GM23338 (cell line): ENCODE data around the gene KRTAP19-2. TPM values are rescaled to one million over a fixed set of nuclear protein-coding genes. Genes with fewer than 3 reads are reported as not detected.

Experiments
- ATAC-seq: fragments of 200-7000 bp; cut with Tn5 transposase; 3 replicates; pipeline ENCODE4 v1.9.1; 2020
- DNase-seq: peaks from one replicate; pipeline ENCODE4 v3.0.0-alpha.2; 2015; ENCODE audit warnings: low spot score
- H2AFZ ChIP-seq: fragments of 200-600 bp; sonication (generic); 2 replicates; pipeline ENCODE4 v1.8.0; 2016; ENCODE audit warnings: antibody characterized with exemption, mild to moderate bottlenecking, moderate library complexity
- H3F3A ChIP-seq: fragments of 200-600 bp; sonication (generic); replicated peaks from 2 replicates; pipeline ENCODE4 v1.8.0; 2017; ENCODE audit warnings: antibody characterized with exemption, mixed run types, low read depth
- H3K27ac ChIP-seq: fragments of 200-600 bp; sonication (generic); 2 replicates; pipeline ENCODE4 v1.6.1; 2016; ENCODE audit warnings: low read depth
- H3K27me3 ChIP-seq: fragments of 200-600 bp; sonication (generic); 2 replicates; pipeline ENCODE4 v1.8.0; 2016; ENCODE audit warnings: mild to moderate bottlenecking, mixed run types, moderate library complexity; ENCODE audit not compliant: insufficient read depth
- H3K36me3 ChIP-seq: fragments of 200-600 bp; sonication (generic); 2 replicates; pipeline ENCODE4 v1.8.0; 2016; ENCODE audit warnings: mild to moderate bottlenecking; ENCODE audit not compliant: insufficient read depth
- H3K4me1 ChIP-seq: fragments of 200-600 bp; sonication (generic); 2 replicates; pipeline ENCODE4 v1.8.0; 2016; ENCODE audit warnings: mild to moderate bottlenecking, moderate library complexity; ENCODE audit not compliant: insufficient read depth
- H3K4me2 ChIP-seq: fragments of 200-600 bp; sonication (generic); 2 replicates; pipeline ENCODE4 v1.7.1; 2017; ENCODE audit warnings: mixed run types
- H3K4me3 ChIP-seq: fragments of 200-600 bp; sonication (generic); 2 replicates; pipeline ENCODE4 v1.6.1; 2016; ENCODE audit warnings: mixed run types
- H3K79me2 ChIP-seq: fragments of 200-600 bp; sonication (generic); replicated peaks from 2 replicates; pipeline ENCODE4 v1.8.0; 2017; ENCODE audit warnings: mild to moderate bottlenecking; ENCODE audit not compliant: insufficient read depth
- H3K9me2 ChIP-seq: fragments of 200-600 bp; sonication (generic); 2 replicates; pipeline ENCODE4 v1.8.0; 2017; ENCODE audit not compliant: insufficient read depth
- H4K20me1 ChIP-seq: fragments of 200-600 bp; sonication (generic); replicated peaks from 2 replicates; pipeline ENCODE4 v1.8.0; 2017; ENCODE audit warnings: mild to moderate bottlenecking; ENCODE audit not compliant: insufficient read depth
- H3K27ac Mint-ChIP-seq: 2 replicates; pipeline ENCODE4 v1.8.0; 2020; ENCODE audit warnings: inconsistent platforms, mild to moderate bottlenecking, moderate library complexity, mixed read lengths
- H3K27me3 Mint-ChIP-seq: 3 replicates; pipeline ENCODE4 v1.8.0; 2022; ENCODE audit warnings: low read depth, mild to moderate bottlenecking, moderate library complexity, mixed read lengths, inconsistent platforms; ENCODE audit not compliant: insufficient read depth, poor library complexity
- H3K36me3 Mint-ChIP-seq: 3 replicates; pipeline ENCODE4 v1.8.0; 2021; ENCODE audit warnings: low read depth, mild to moderate bottlenecking, inconsistent platforms, moderate library complexity, mixed read lengths
- H3K4me1 Mint-ChIP-seq: 3 replicates; pipeline ENCODE4 v1.8.0; 2020; ENCODE audit warnings: mild to moderate bottlenecking, inconsistent platforms, mixed read lengths
- H3K4me3 Mint-ChIP-seq: 3 replicates; pipeline ENCODE4 v1.8.0; 2021; ENCODE audit warnings: moderate library complexity, mild to moderate bottlenecking, inconsistent platforms, mixed read lengths
- H3K9me3 Mint-ChIP-seq: 3 replicates; pipeline ENCODE4 v1.8.0; 2020; ENCODE audit warnings: moderate library complexity, mild to moderate bottlenecking, inconsistent platforms, mixed read lengths
- CREB1 ChIP-seq: fragments of 250-450 bp; sonication (Bioruptor Pico); IDR thresholded peaks from 2 replicates; pipeline ENCODE4 v1.5.0; 2020; ENCODE audit warnings: low read depth, mild to moderate bottlenecking, moderate library complexity
- CTCF ChIP-seq, 2 experiments: fragments of 200-600 bp in 1 of 2; sonication (generic) in 1 of 2; conservative IDR thresholded peaks; 2 replicates each; pipeline versions ENCODE4 v1.5.1 to v1.6.1; 2016 to 2017; ENCODE audit warnings: antibody characterized with exemption in 2 of 2, low read depth in 2 of 2, mild to moderate bottlenecking in 2 of 2, moderate library complexity in 1 of 2
- JUNB ChIP-seq: IDR thresholded peaks from one replicate; pipeline ENCODE4 v1.6.1; 2016; ENCODE audit warnings: antibody characterized with exemption; ENCODE audit not compliant: unreplicated experiment
- POLR2AphosphoS5 ChIP-seq: IDR thresholded peaks from 2 replicates; pipeline ENCODE4 v1.6.1; 2016; ENCODE audit warnings: antibody characterized with exemption, low read depth
- ZNF462 ChIP-seq: fragments of 250-450 bp; sonication (Bioruptor Pico); IDR thresholded peaks from 2 replicates; pipeline ENCODE4 v1.5.0; 2020; ENCODE audit warnings: mild to moderate bottlenecking, moderate library complexity
- polyA plus RNA-seq: library from polyadenylated mRNA; unstranded; fragments of >200 nt; fragmentation: Nextera tagmentation; extraction: Ambion mirVana; gene quantifications from 2 replicates; pipeline ENCODE4 v1.2.1, GENCODE V29; 2016
- total RNA-seq: library from RNA; depleted of rRNA; stranded (reverse); fragments of >200 nt; shearing (Covaris generic); gene quantifications from 2 replicates; pipeline ENCODE4 v1.2.3, GENCODE V29; 2014

KRTAP19-2 gene
- total and polyA plus RNA-seq, 2 experiments from 2014 or later = not detected

- no peak for TF ChIP-seq CREB1
- no peak for TF ChIP-seq JUNB
- TF ChIP-seq POLR2AphosphoS5 = no peak
- TF ChIP-seq ZNF462 = no peak
Observed at GRCh38 chr21:30447056-30447455, 40.2 kb downstream of the KRTAP19-2 start (continued).

GRCh38 chr21:30444204-30444603 lies 43.0 kb downstream of the KRTAP19-2 start:
- Mint-ChIP-seq H3K9me3 (no peaks in the 10 kb centered on the region), H3K27me3 (no peaks in the 10 kb centered on the region), H3K4me3 (no peak overlapping the region), H3K4me1 (peaks cover 20% of the 10 kb centered on the region), H3K27ac (no peak overlapping the region), H3K36me3 (no peaks in the 10 kb centered on the region)
- no peak for TF ChIP-seq ZNF462
- TF ChIP-seq CTCF (conservative IDR thresholded peaks at IDR 0.05; ENCODE audit: low read depth in 2 of 2) = peak; percentile 48 to 67
- peaks cover 22% of the 10 kb centered on the region for H3K4me1 ChIP-seq
- DNase-seq = peak; percentile 47
- H3K4me3 ChIP-seq = no peak overlapping the region
- ATAC-seq = peak; percentile 83
- no peaks in the 10 kb centered on the region for H3K79me2 ChIP-seq
- H4K20me1 ChIP-seq = no peaks in the 10 kb centered on the region; the same call in 1 of the 2 replicates
- peak overlapping the region; percentile 12; the same call in 1 of the 2 replicates for H3K27ac ChIP-seq
- H3F3A ChIP-seq = no peaks in the 10 kb centered on the region
- H3K4me2 ChIP-seq = peak overlapping the region; percentile 61; the same call in 1 of the 2 replicates
- peaks cover 7% of the 10 kb centered on the region for H3K9me2 ChIP-seq
- H2AFZ ChIP-seq = peak overlapping the region; percentile 94
- H3K27me3 ChIP-seq = no peaks in the 10 kb centered on the region
- no peaks in the 10 kb centered on the region for H3K36me3 ChIP-seq
